ENCODE measurements around the gene SMCR8. TPM values are rescaled to one million over a fixed set of nuclear protein-coding genes. Genes with fewer than 3 reads are reported as not detected.
"Not testable (repeated sequence)": the region's sequence is repeated elsewhere in the genome, so short reads cannot be mapped to it uniquely, and the experiment has no call there.

Gene SMCR8
- polyA plus RNA-seq, 1 experiment, result 9.2 TPM

GRCh38 chr17:18370761-18371160 is 55.7 kb downstream of the SMCR8 start:
- CTCF ChIA-PET, result no interaction called here
- H3K27me3 ChIP-seq (ENCODE audit: control insufficient read depth, insufficient read depth, low read length), result peaks cover 2% of the 10 kb centered on the region; the same call in 1 of the 2 replicates
- POLR2A ChIA-PET, result no interaction called here
- no peaks in the 10 kb centered on the region for H3K36me3 ChIP-seq (ENCODE audit: control insufficient read depth, insufficient read depth, low read length)
- H3K4me3 ChIP-seq (ENCODE audit: low read depth, low read length), result no peak overlapping the region
- TF ChIP-seq CTCF (IDR thresholded peaks at IDR 0.05; ENCODE audit: insufficient read depth, low read depth, low read length), result no peak
- DNase-seq (ENCODE audit: low read depth), result no peak

- ChIA-PET POLR2A (no interaction called here), CTCF (no interaction called here)
- TF ChIP-seq CTCF (IDR thresholded peaks at IDR 0.05; ENCODE audit: insufficient read depth, low read depth, low read length), result no peak
- DNase-seq (ENCODE audit: low read depth), result no peak
- Histone ChIP-seq H3K4me3 (ENCODE audit: low read depth, low read length) (no peak overlapping the region), H3K36me3 (ENCODE audit: control insufficient read depth, insufficient read depth, low read length) (no peaks in the 10 kb centered on the region), H3K27me3 (ENCODE audit: control insufficient read depth, insufficient read depth, low read length) (peaks cover 2% of the 10 kb centered on the region; the same call in 1 of the 2 replicates)
These were observed 56.4 kb downstream of the SMCR8 start for GRCh38 chr17:18371455-18371854.

GRCh38 chr17:18373181-18373580 is 58.1 kb downstream of the SMCR8 start:
- POLR2A ChIA-PET; H3K27me3 ChIP-seq (ENCODE audit: control insufficient read depth, insufficient read depth, low read length); CTCF ChIA-PET: not testable (repeated sequence)

GRCh38 chr17:18374216-18374615 is 59.1 kb downstream of the SMCR8 start:
- no peaks in the 10 kb centered on the region for H3K36me3 ChIP-seq (ENCODE audit: control insufficient read depth, insufficient read depth, low read length)
- DNase-seq (ENCODE audit: low read depth), result no peak
- ChIA-PET POLR2A (no interaction called here), CTCF (interaction anchor here (0.8 kb wide), 1 partner anchor 11 kb away, joined by 3 read pairs; no protein-coding TSS in a partner anchor)
- no peaks in the 10 kb centered on the region for H3K27me3 ChIP-seq (ENCODE audit: control insufficient read depth, insufficient read depth, low read length)
- H3K4me3 ChIP-seq (ENCODE audit: low read depth, low read length), result no peak overlapping the region
- TF ChIP-seq CTCF (IDR thresholded peaks at IDR 0.05; ENCODE audit: insufficient read depth, low read depth, low read length), result no peak

More at GRCh38 chr17:18373181-18373580, 58.1 kb downstream of the SMCR8 start:
- DNase-seq (ENCODE audit: low read depth); H3K4me3 ChIP-seq (ENCODE audit: low read depth, low read length); H3K36me3 ChIP-seq (ENCODE audit: control insufficient read depth, insufficient read depth, low read length): not testable (repeated sequence)

Other genes starting within 250 kb of the SMCR8 start
- gene DRG2, start 227.3 kb upstream of the SMCR8 start, polyA plus RNA-seq (2011; rRNA removed), result 28.8 and 36.4 TPM in 2 replicates
- gene MYO15A, start 206.5 kb upstream of the SMCR8 start, polyA plus RNA-seq (2011; rRNA removed), result 0.58 and 1.0 TPM in 2 replicates
- 92.4 and 97.5 TPM in 2 replicates for gene ALKBH5, start 131.5 kb upstream of the SMCR8 start, polyA plus RNA-seq (2011; rRNA removed)
- gene LLGL1, start 89.7 kb upstream of the SMCR8 start, polyA plus RNA-seq (2011; rRNA removed), result 19.8 and 38.9 TPM in 2 replicates
- gene FLII, start 56.6 kb upstream of the SMCR8 start, polyA plus RNA-seq (2011; rRNA removed), result 263 and 425 TPM in 2 replicates
- 6.8 and 12.0 TPM in 2 replicates for gene MIEF2, start 54.6 kb upstream of the SMCR8 start, polyA plus RNA-seq (2011; rRNA removed)
- 10.2 and 13.0 TPM in 2 replicates for gene TOP3A, start 299 bp upstream of the SMCR8 start, polyA plus RNA-seq (2011; rRNA removed)
- 5.0 and 5.9 TPM in 2 replicates for gene SHMT1, start 48.3 kb downstream of the SMCR8 start, polyA plus RNA-seq (2011; rRNA removed)
- not detected in 2 replicates for gene EVPLL, start 62.5 kb downstream of the SMCR8 start, polyA plus RNA-seq (2011; rRNA removed)
- gene LGALS9C, start 161.5 kb downstream of the SMCR8 start, polyA plus RNA-seq (2011; rRNA removed), result 0.15 TPM in 1 of 2 replicates, not detected in the other